K562 (cell line): ENCODE data around the gene CGN. TPM values are rescaled to one million over a fixed set of nuclear protein-coding genes. Genes with fewer than 3 reads are reported as not detected.
A peak's percentile ranks its signal among the peaks of the same experiment; 100 is the strongest.

Source experiments
- EWSR1 ChIP-seq: fragments of 450-650 bp; IDR thresholded peaks from 2 replicates; pipeline ENCODE4 v1.6.1; 2018; ENCODE audit warnings: borderline replicate concordance, mild to moderate bottlenecking, low read depth, moderate library complexity; ENCODE audit not compliant: partially characterized antibody
- HDAC2 ChIP-seq: fragments of 450-650 bp; IDR thresholded peaks from 2 replicates; pipeline ENCODE4 v1.6.1; 2016; ENCODE audit warnings: mild to moderate bottlenecking
- LCOR ChIP-seq: sonication (generic); formaldehyde crosslinking; IDR thresholded peaks from 2 replicates; pipeline ENCODE4 v1.8.0; 2022; ENCODE audit warnings: mild to moderate bottlenecking, missing genetic modification reagents
- NFIC ChIP-seq: fragments of 450-650 bp; IDR thresholded peaks from 2 replicates; pipeline ENCODE4 v1.6.1; 2017; ENCODE audit warnings: mild to moderate bottlenecking, inconsistent platforms
- PHF8 ChIP-seq: fragments of 200-600 bp; sonication (generic); IDR thresholded peaks from 2 replicates; pipeline ENCODE4 v1.6.1; 2012; ENCODE audit warnings: mixed run types, mild to moderate bottlenecking, inconsistent platforms, low read length, moderate library complexity, borderline replicate concordance
- SMC3 ChIP-seq: conservative IDR thresholded peaks from 2 replicates; pipeline ENCODE4 v1.6.1; 2011; ENCODE audit warnings: low read depth, low read length, improper control_type of control experiment; ENCODE audit not compliant: insufficient read depth
- STAT5B ChIP-seq: fragments of 250-450 bp; sonication (Bioruptor Pico); IDR thresholded peaks from 2 replicates; pipeline ENCODE4 v1.8.0; 2021; ENCODE audit warnings: mild to moderate bottlenecking, inconsistent platforms
- TCFL5 ChIP-seq: fragments of 250-450 bp; sonication (Bioruptor Pico); conservative IDR thresholded peaks from 2 replicates; pipeline ENCODE4 v1.6.1; 2021; ENCODE audit warnings: mild to moderate bottlenecking, moderate library complexity, matching md5 sums
- THRB ChIP-seq: fragments of 450-650 bp; formaldehyde crosslinking; conservative IDR thresholded peaks from 2 replicates; pipeline ENCODE4 v1.4.0; 2022; ENCODE audit warnings: mild to moderate bottlenecking, missing genetic modification characterization
- VEZF1 ChIP-seq: fragments of 200-800 bp; sonication (Bioruptor generic); IDR thresholded peaks from 2 replicates; pipeline ENCODE4 v1.6.1; 2017; ENCODE audit warnings: missing genetic modification characterization, missing compliant biosample characterization
- polyA plus RNA-seq, 8 experiments: library from polyadenylated mRNA; depleted of rRNA in 4 of 8; stranded (reverse) in 5 of 8; unstranded in 3 of 8; fragments of >200 nt; fragmentation: Nextera tagmentation in 2 of 8; fragmentation: Illumina TruSeq in 1 of 8; extraction: Ambion mirVana in 2 of 8; extraction: Trizol in 1 of 8; gene quantifications; 2 replicates each; pipeline versions ENCODE4 v1.2.1 to v1.2.3, GENCODE V29; 2011 to 2014; ENCODE audit warnings: inconsistent platforms in 1 of 8, missing spikeins in 1 of 8
- total RNA-seq, 7 experiments: library from RNA; depleted of rRNA in 6 of 7; stranded (reverse); fragments of >200 nt in 6 of 7; fragmentation: Illumina TruSeq in 2 of 7; extraction: Trizol in 2 of 7; gene quantifications; 2 replicates each; pipeline versions ENCODE4 v1.2.1 to v1.2.3, GENCODE V29; 2011 to 2021; ENCODE audit warnings: low replicate concordance in 1 of 7
- TF ChIP-seq, protein P1 (sequence below), 2 experiments: fragments of 450-650 bp in 1 of 2; sonication (generic) in 1 of 2; formaldehyde crosslinking; conservative IDR thresholded peaks; 2 replicates each; pipeline versions ENCODE4 v1.4.0 to v1.8.1; 2020 to 2022; ENCODE audit warnings: mild to moderate bottlenecking in 1 of 2, missing genetic modification reagents in 1 of 2
- TF ChIP-seq, protein P2 (sequence below): sonication (generic); formaldehyde crosslinking; IDR thresholded peaks from 2 replicates; pipeline ENCODE4 v1.5.0; 2020; ENCODE audit warnings: missing genetic modification reagents
- TF ChIP-seq, protein P3 (sequence below): fragments of 250-450 bp; sonication (Bioruptor Pico); IDR thresholded peaks from 2 replicates; pipeline ENCODE4 v1.4.0; 2020; ENCODE audit warnings: mild to moderate bottlenecking, moderate library complexity, borderline replicate concordance

The CGN gene
- total and polyA plus RNA-seq, 9 of the 15 experiments (the other 6 are each of a cell fraction or from before 2014, with no cell fraction given) = 0.03 to 1.4 (median 0.14) TPM; not detected in 2

DNA sequence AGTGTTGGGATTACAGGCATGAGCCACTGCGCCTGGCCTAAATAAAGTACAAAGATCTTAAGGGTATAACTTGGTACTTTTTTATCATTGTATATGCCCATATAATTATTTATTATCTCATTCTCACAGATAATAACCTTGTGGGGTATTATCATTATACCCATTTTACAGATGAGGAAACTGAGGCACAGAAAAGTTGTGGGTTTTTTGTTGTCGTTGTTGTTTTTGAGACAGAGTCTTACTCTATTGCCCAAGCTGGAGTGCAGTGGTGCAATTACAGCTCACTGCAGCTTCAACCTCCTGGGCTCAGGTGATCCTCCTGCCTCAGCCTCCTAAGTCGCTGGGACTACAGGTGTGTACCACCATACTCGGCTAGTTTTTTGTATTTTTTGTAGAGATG is 4.1 kb downstream of the CGN start (continued):
- TF ChIP-seq, protein P1, sequence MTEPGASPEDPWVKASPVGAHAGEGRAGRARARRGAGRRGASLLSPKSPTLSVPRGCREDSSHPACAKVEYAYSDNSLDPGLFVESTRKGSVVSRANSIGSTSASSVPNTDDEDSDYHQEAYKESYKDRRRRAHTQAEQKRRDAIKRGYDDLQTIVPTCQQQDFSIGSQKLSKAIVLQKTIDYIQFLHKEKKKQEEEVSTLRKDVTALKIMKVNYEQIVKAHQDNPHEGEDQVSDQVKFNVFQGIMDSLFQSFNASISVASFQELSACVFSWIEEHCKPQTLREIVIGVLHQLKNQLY (CRISPR knock-in tag; conservative IDR thresholded peaks at IDR 0.05) = no peak
- TF ChIP-seq LCOR (CRISPR knock-in tag) (no peak), TCFL5 (CRISPR knock-in tag) (no peak), EWSR1 (no peak), VEZF1 (CRISPR knock-in tag) (no peak), HDAC2 (peak; percentile 76; the same call in 1 of the 2 replicates), STAT5B (no peak), PHF8 (no peak), NFIC (no peak), SMC3 (no peak), THRB (no peak)
- TF ChIP-seq, protein P2, sequence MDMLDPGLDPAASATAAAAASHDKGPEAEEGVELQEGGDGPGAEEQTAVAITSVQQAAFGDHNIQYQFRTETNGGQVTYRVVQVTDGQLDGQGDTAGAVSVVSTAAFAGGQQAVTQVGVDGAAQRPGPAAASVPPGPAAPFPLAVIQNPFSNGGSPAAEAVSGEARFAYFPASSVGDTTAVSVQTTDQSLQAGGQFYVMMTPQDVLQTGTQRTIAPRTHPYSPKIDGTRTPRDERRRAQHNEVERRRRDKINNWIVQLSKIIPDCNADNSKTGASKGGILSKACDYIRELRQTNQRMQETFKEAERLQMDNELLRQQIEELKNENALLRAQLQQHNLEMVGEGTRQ = no peak
- TF ChIP-seq, protein P3, sequence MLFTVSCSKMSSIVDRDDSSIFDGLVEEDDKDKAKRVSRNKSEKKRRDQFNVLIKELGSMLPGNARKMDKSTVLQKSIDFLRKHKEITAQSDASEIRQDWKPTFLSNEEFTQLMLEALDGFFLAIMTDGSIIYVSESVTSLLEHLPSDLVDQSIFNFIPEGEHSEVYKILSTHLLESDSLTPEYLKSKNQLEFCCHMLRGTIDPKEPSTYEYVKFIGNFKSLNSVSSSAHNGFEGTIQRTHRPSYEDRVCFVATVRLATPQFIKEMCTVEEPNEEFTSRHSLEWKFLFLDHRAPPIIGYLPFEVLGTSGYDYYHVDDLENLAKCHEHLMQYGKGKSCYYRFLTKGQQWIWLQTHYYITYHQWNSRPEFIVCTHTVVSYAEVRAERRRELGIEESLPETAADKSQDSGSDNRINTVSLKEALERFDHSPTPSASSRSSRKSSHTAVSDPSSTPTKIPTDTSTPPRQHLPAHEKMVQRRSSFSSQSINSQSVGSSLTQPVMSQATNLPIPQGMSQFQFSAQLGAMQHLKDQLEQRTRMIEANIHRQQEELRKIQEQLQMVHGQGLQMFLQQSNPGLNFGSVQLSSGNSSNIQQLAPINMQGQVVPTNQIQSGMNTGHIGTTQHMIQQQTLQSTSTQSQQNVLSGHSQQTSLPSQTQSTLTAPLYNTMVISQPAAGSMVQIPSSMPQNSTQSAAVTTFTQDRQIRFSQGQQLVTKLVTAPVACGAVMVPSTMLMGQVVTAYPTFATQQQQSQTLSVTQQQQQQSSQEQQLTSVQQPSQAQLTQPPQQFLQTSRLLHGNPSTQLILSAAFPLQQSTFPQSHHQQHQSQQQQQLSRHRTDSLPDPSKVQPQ (CRISPR knock-in tag) = no peak
